GM23248 (cell line): ENCODE measurements around the gene FAM149B1.

Experiments used
- EZH2 ChIP-seq: fragments of 200-600 bp; sonication (generic); IDR thresholded peaks from 2 replicates; pipeline ENCODE4 v1.6.1; 2018; ENCODE audit warnings: antibody characterized with exemption, mild to moderate bottlenecking; ENCODE audit not compliant: insufficient read depth, poor library complexity, severe bottlenecking
- EZH2phosphoT487 ChIP-seq: fragments of 200-600 bp; sonication (generic); IDR thresholded peaks from 2 replicates; pipeline ENCODE4 v1.6.1; 2018; ENCODE audit warnings: antibody characterized with exemption, moderate library complexity, mild to moderate bottlenecking, low read depth; ENCODE audit not compliant: insufficient read depth

DNA sequence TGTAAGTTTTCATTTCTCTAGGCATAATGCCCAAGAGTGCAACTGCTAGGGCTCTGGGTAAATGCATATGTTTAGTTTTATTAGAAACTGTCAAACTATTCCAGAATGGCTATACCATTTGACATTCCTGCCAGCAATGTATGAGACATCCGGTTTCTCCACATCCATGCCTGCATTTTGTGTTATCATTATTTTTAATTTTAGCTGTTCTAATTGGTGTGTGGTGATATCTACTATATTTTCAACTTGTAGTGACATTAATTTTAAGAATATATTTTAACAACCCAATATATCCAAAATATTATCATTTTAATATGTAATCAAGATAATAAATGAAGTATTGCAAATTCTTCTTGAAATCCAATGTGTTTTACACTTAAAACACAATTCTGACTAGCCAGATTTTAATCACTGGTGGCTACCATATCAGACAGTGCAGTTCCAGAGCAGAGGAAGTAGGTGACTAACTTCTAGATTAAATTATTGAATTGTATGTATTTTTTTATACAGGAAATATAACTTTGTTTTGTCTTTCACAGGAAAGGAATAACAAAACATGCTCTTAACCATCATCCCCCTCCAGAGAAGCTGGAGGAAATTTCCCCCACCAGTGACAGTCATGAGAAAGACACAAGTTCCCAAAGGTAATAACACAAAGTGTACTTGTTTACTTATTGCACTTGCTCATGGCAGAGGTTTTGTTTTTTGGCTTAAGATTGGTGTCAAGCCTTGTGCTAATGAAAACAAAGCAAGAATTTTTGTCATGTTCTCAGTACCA is 6.4 kb downstream of the FAM149B1 start:
- TF ChIP-seq EZH2 = no peak
- no peak for TF ChIP-seq EZH2phosphoT487
